Measurements from ENCODE around the gene DPP6. TPM values are rescaled to one million over a fixed set of nuclear protein-coding genes. Genes with fewer than 3 reads are reported as not detected.

DPP6 gene
- total RNA-seq, 1 experiment from 2014 or later: not detected

DNA sequence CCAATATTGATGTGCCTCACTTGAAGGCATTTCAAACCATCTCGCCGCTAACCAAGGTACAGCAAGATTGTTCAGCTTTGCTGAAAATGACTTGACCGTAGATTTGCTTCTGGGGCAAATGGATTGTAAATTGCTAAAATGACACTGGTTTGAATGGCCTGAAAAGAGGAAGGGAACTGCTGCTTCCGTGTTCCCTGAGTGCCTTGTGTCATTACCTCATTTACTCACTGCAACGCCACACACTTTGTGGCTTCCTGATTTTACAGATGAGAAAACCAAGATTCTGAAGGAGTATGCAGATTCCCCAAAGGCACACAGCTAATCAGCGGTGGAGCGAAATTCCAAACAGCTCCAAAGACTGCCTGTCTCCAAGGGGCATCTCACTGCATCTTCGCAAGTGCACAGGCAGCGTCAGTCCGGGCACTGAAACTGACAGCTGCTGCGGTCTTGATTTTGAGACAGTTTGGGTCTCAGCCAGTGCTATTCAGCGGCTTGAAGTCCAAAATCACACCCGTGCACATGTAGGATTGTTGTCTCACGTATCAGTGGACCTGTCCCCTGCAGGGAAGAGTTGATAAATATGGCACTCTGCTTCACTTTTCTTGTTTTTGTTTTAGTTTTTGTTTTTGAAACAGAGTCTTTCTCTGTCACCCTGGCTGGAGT lies 290.9 kb downstream of the DPP6 start:
- TF ChIP-seq, protein P1, sequence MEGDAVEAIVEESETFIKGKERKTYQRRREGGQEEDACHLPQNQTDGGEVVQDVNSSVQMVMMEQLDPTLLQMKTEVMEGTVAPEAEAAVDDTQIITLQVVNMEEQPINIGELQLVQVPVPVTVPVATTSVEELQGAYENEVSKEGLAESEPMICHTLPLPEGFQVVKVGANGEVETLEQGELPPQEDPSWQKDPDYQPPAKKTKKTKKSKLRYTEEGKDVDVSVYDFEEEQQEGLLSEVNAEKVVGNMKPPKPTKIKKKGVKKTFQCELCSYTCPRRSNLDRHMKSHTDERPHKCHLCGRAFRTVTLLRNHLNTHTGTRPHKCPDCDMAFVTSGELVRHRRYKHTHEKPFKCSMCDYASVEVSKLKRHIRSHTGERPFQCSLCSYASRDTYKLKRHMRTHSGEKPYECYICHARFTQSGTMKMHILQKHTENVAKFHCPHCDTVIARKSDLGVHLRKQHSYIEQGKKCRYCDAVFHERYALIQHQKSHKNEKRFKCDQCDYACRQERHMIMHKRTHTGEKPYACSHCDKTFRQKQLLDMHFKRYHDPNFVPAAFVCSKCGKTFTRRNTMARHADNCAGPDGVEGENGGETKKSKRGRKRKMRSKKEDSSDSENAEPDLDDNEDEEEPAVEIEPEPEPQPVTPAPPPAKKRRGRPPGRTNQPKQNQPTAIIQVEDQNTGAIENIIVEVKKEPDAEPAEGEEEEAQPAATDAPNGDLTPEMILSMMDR (IDR thresholded peaks at IDR 0.05; ENCODE audit: insufficient read depth in 1 of 2, low read depth in 1 of 2, low read length in 1 of 2, severe bottlenecking in 1 of 2, unreplicated experiment in 1 of 2): no peak
- Mint-ChIP-seq H3K27me3 (ENCODE audit: insufficient read depth, unreplicated experiment) (peaks cover 5% of the 10 kb centered on the region), H3K36me3 (ENCODE audit: insufficient read depth, unreplicated experiment) (no peaks in the 10 kb centered on the region), H3K27ac (ENCODE audit: unreplicated experiment) (no peak overlapping the region), H3K4me3 (ENCODE audit: unreplicated experiment) (no peak overlapping the region), H3K4me1 (ENCODE audit: low read depth, unreplicated experiment) (no peaks in the 10 kb centered on the region), H3K9me3 (ENCODE audit: unreplicated experiment) (no peaks in the 10 kb centered on the region)
- DNase-seq: no peak
- no TSS peak for BruUV-seq (replicated peaks)
- Histone ChIP-seq H3K4me1 (no peaks in the 10 kb centered on the region), H3K27me3 (replicated peaks; ENCODE audit: control insufficient read depth, insufficient read depth, low read length) (no peaks in the 10 kb centered on the region), H3K36me3 (ENCODE audit: control insufficient read depth, insufficient read depth, low read length) (no peaks in the 10 kb centered on the region), H3K4me3 (ENCODE audit: low read depth, low read length) (no peak overlapping the region), H3K9me3 (no peaks in the 10 kb centered on the region)
- intact Hi-C loops (cut with micrococcal nuclease; ENCODE audit: unreplicated experiment): no loop called here
- POLR2A ChIA-PET: no interaction called here
- CTCF ChIA-PET: no interaction called here

DNA sequence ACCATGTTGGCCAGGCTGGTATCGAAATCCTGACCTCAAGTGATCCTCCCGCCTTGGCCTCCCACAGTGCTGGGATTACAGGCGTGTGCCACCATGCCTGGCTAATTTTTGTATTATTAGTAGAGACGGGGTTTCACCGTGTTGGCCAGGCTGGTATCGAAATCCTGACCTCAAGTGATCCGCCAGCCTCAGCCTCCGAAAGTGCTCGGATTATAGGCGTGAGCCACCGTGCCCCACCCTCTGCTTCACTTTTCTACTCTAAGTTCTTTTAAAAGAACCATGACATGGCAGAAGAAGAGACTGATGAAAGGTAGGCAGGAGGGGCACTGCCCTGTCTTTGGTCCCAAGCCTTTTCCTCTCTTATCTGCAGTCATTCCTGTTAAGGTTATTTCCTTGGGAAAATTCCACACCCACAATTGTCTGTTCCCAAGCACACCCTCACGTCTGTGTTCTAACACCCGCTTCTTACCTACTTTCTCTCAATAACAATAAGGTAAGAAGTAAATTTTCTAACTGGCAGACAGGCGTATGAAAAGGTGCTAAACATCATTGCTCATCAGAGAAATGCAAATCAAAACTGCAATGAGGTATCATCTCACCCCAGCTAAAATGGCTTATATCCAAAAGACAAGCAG lies 291.7 kb downstream of the DPP6 start:
- POLR2A ChIA-PET: no interaction called here
- DNase-seq: no peak
- Mint-ChIP-seq H3K36me3 (ENCODE audit: insufficient read depth, unreplicated experiment) (no peaks in the 10 kb centered on the region), H3K4me1 (ENCODE audit: low read depth, unreplicated experiment) (no peaks in the 10 kb centered on the region), H3K27me3 (ENCODE audit: insufficient read depth, unreplicated experiment) (peaks cover 2% of the 10 kb centered on the region), H3K9me3 (ENCODE audit: unreplicated experiment) (no peaks in the 10 kb centered on the region), H3K4me3 (ENCODE audit: unreplicated experiment) (no peak overlapping the region), H3K27ac (ENCODE audit: unreplicated experiment) (no peak overlapping the region)
- Histone ChIP-seq H3K27me3 (replicated peaks; ENCODE audit: control insufficient read depth, insufficient read depth, low read length) (no peaks in the 10 kb centered on the region), H3K36me3 (ENCODE audit: control insufficient read depth, insufficient read depth, low read length) (no peaks in the 10 kb centered on the region), H3K9me3 (no peaks in the 10 kb centered on the region), H3K4me3 (ENCODE audit: low read depth, low read length) (no peak overlapping the region), H3K4me1 (no peaks in the 10 kb centered on the region)
- no TSS peak for BruUV-seq (replicated peaks)
- CTCF ChIA-PET: no interaction called here
- TF ChIP-seq, protein P1 (IDR thresholded peaks at IDR 0.05; ENCODE audit: insufficient read depth in 1 of 2, low read depth in 1 of 2, low read length in 1 of 2, severe bottlenecking in 1 of 2, unreplicated experiment in 1 of 2): no peak
- intact Hi-C loops (cut with micrococcal nuclease; ENCODE audit: unreplicated experiment): no loop called here

DNA sequence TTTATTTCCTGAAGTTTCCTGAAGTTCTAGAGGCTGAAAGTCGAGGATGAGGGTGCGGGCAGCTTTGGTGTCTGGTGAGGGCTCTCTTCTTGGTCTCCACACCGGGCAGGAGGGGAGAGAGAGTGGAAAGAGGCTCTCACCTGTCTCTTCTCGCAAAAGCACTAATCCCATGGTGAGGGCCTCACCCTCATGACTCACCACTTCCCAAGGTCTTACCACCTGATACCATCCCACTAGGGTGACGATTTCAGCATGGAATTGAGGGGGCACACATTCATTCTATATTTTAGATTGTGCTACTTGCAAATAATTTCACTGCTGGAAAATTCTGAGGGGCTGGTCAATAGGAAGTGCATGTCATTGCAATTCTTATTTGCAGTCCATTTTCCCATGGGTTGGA lies 292.9 kb downstream of the DPP6 start:
- no peak overlapping the region for H3K27ac Mint-ChIP-seq (ENCODE audit: unreplicated experiment)
- intact Hi-C loops (cut with micrococcal nuclease; ENCODE audit: unreplicated experiment): no loop called here
- CTCF ChIA-PET: no interaction called here
- H3K4me1 Mint-ChIP-seq (ENCODE audit: low read depth, unreplicated experiment): no peaks in the 10 kb centered on the region
- H3K4me3 ChIP-seq (ENCODE audit: low read depth, low read length): no peak overlapping the region
- H3K9me3 ChIP-seq: no peaks in the 10 kb centered on the region
- H3K36me3 ChIP-seq (ENCODE audit: control insufficient read depth, insufficient read depth, low read length): no peaks in the 10 kb centered on the region
- no peaks in the 10 kb centered on the region for H3K36me3 Mint-ChIP-seq (ENCODE audit: insufficient read depth, unreplicated experiment)
- no peak for DNase-seq
- H3K27me3 ChIP-seq (replicated peaks; ENCODE audit: control insufficient read depth, insufficient read depth, low read length): no peaks in the 10 kb centered on the region
- H3K4me1 ChIP-seq: no peaks in the 10 kb centered on the region
- no peaks in the 10 kb centered on the region for H3K9me3 Mint-ChIP-seq (ENCODE audit: unreplicated experiment)
- H3K27me3 Mint-ChIP-seq (ENCODE audit: insufficient read depth, unreplicated experiment): no peaks in the 10 kb centered on the region
- H3K4me3 Mint-ChIP-seq (ENCODE audit: unreplicated experiment): no peak overlapping the region
- POLR2A ChIA-PET: no interaction called here
- TF ChIP-seq, protein P1 (IDR thresholded peaks at IDR 0.05; ENCODE audit: insufficient read depth in 1 of 2, low read depth in 1 of 2, low read length in 1 of 2, severe bottlenecking in 1 of 2, unreplicated experiment in 1 of 2): no peak
- BruUV-seq (replicated peaks): no TSS peak

All from Caco-2 (cell line).